ENCODE measurements around the gene GHRHR.

The GHRHR gene

GRCh38 chr7:30970594-30971094, 6.9 kb downstream of the GHRHR start:
- Histone ChIP-seq H3K27ac (no peak overlapping the region), H3K4me3 (ENCODE audit: low read depth, low read length) (no peak overlapping the region), H3K36me3 (replicated peaks) (no peaks in the 10 kb centered on the region), H3K27me3 (replicated peaks) (peaks cover 16% of the 10 kb centered on the region)
- in situ Hi-C loops (cut with HindIII; ENCODE audit: low pct_ligation_motif_present, low sequenced_read_pairs): no loop called here
- no peak for TF ChIP-seq CTCF (IDR thresholded peaks at IDR 0.05; ENCODE audit: low read depth, low read length, missing control alignments)
- DNase-seq: no peak

- in situ Hi-C loops (cut with HindIII; ENCODE audit: low pct_ligation_motif_present, low sequenced_read_pairs): no loop called here
- peaks cover 16% of the 10 kb centered on the region for H3K27me3 ChIP-seq (replicated peaks)
- H3K4me3 ChIP-seq (ENCODE audit: low read depth, low read length): no peak overlapping the region
- no peaks in the 10 kb centered on the region for H3K36me3 ChIP-seq (replicated peaks)
- no peak for TF ChIP-seq CTCF (IDR thresholded peaks at IDR 0.05; ENCODE audit: low read depth, low read length, missing control alignments)
- H3K27ac ChIP-seq: no peak overlapping the region
- no peak for DNase-seq
Observed at GRCh38 chr7:30971440-30971839, 7.7 kb downstream of the GHRHR start.

- peaks cover 15% of the 10 kb centered on the region for H3K27me3 ChIP-seq (replicated peaks)
- H3K36me3 ChIP-seq (replicated peaks): no peaks in the 10 kb centered on the region
- no peak overlapping the region for H3K27ac ChIP-seq
- H3K4me3 ChIP-seq (ENCODE audit: low read depth, low read length): no peak overlapping the region
- TF ChIP-seq CTCF (IDR thresholded peaks at IDR 0.05; ENCODE audit: low read depth, low read length, missing control alignments): no peak
- no peak for DNase-seq
- in situ Hi-C loops (cut with HindIII; ENCODE audit: low pct_ligation_motif_present, low sequenced_read_pairs): no loop called here
Observed at GRCh38 chr7:30971840-30972563, 8.2 kb downstream of the GHRHR start.

GRCh38 chr7:30973292-30973691, 9.5 kb downstream of the GHRHR start:
- no peak overlapping the region for H3K4me3 ChIP-seq (ENCODE audit: low read depth, low read length)
- in situ Hi-C loops (cut with HindIII; ENCODE audit: low pct_ligation_motif_present, low sequenced_read_pairs): no loop called here

GRCh38 chr7:30973791-30974604, 10.2 kb downstream of the GHRHR start:
- Histone ChIP-seq H3K27me3 (replicated peaks) (peaks cover 18% of the 10 kb centered on the region), H3K36me3 (replicated peaks) (no peaks in the 10 kb centered on the region), H3K4me3 (ENCODE audit: low read depth, low read length) (no peak overlapping the region), H3K27ac (no peak overlapping the region)
- in situ Hi-C loops (cut with HindIII; ENCODE audit: low pct_ligation_motif_present, low sequenced_read_pairs): no loop called here
- no peak for TF ChIP-seq CTCF (IDR thresholded peaks at IDR 0.05; ENCODE audit: low read depth, low read length, missing control alignments)
- DNase-seq: no peak

More at GRCh38 chr7:30973292-30973691, 9.5 kb downstream of the GHRHR start:
- H3K27me3 ChIP-seq (replicated peaks): peaks cover 16% of the 10 kb centered on the region
- TF ChIP-seq CTCF (IDR thresholded peaks at IDR 0.05; ENCODE audit: low read depth, low read length, missing control alignments): no peak
- DNase-seq: no peak
- H3K27ac ChIP-seq: no peak overlapping the region
- H3K36me3 ChIP-seq (replicated peaks): no peaks in the 10 kb centered on the region
